NCI-H1436 (cell line): ENCODE data around the gene BBLN.
"Not testable (repeated sequence)": the region's sequence is repeated elsewhere in the genome, so short reads cannot be mapped to it uniquely, and the experiment has no call there.

Experiments
- DNase-seq: peaks from one replicate; lab custom pipeline; 2025; lab: John Stamatoyannopoulos, UW

The BBLN gene

GRCh38 chr9:128124873-128125579 is 35.0 kb upstream of the BBLN start:
- DNase-seq = peak; percentile 6

- DNase-seq = no peak
Measured at GRCh38 chr9:128125580-128126354, 34.3 kb upstream of the BBLN start.

GRCh38 chr9:128127568-128127989 is 32.5 kb upstream of the BBLN start, which contains the start of gene PTGES2:
Gene PTGES2 (minus strand): TSS chr9:128127729. CDS start chr9:128127717, 12 bp downstream.
- DNase-seq = peak; percentile 64

GRCh38 chr9:128127990-128128835 is 31.9 kb upstream of the BBLN start:
- DNase-seq = peak; percentile 86

GRCh38 chr9:128128836-128129590 is 31.1 kb upstream of the BBLN start:
- DNase-seq = no peak

- not testable (repeated sequence) for DNase-seq
Measured at GRCh38 chr9:128129976-128130590, 30.0 kb upstream of the BBLN start.

- DNase-seq = not testable (repeated sequence)
Measured at GRCh38 chr9:128130651-128131050, 29.4 kb upstream of the BBLN start.

- DNase-seq = not testable (repeated sequence)
Measured at GRCh38 chr9:128131346-128131745, 28.7 kb upstream of the BBLN start.

- not testable (repeated sequence) for DNase-seq
Measured at GRCh38 chr9:128132139-128132538, 27.9 kb upstream of the BBLN start.

GRCh38 chr9:128135561-128135960 is 24.5 kb upstream of the BBLN start:
- not testable (repeated sequence) for DNase-seq

- no peak for DNase-seq
Measured at GRCh38 chr9:128136816-128137793, 23.0 kb upstream of the BBLN start.

- DNase-seq = no peak
Measured at GRCh38 chr9:128138001-128138400, 22.1 kb upstream of the BBLN start.

GRCh38 chr9:128139621-128140020 is 20.4 kb upstream of the BBLN start:
- DNase-seq = no peak

GRCh38 chr9:128141604-128142003 is 18.5 kb upstream of the BBLN start:
- no peak for DNase-seq

GRCh38 chr9:128142061-128142460 is 18.0 kb upstream of the BBLN start:
- DNase-seq = no peak

GRCh38 chr9:128142596-128142995 is 17.5 kb upstream of the BBLN start:
- DNase-seq = no peak

- DNase-seq = no peak
Measured at GRCh38 chr9:128143525-128144238, 16.4 kb upstream of the BBLN start.

GRCh38 chr9:128144239-128145181 is 15.6 kb upstream of the BBLN start:
- DNase-seq = no peak
